ENCODE results near the gene HS6ST1. TPM values are rescaled to one million over a fixed set of nuclear protein-coding genes. Genes with fewer than 3 reads are reported as not detected.

Gene HS6ST1
- total and polyA plus RNA-seq, 2 donors (not counting 3 experiments of a cell fraction or from before 2014, with no cell fraction given): 12.8 to 19.4 TPM

DNA sequence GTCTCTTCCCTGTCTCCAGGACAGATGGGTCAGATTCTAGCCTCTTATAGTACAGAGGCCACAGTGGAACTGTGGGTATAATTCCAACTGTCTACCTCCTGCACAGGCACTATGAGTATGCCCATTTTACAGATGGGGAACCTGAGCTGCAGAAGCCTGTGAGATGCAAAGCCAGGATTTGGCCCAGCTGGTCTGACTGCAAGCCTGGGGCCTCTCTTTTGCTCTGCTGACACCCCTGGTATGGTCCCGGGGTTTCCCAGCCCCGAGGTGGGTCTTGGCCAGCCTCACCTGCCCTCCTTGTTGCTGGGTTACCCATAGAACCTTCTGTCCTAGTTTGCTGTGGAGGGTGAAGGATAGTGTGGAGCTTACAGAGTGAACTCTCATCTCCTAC, 9.8 kb downstream of the HS6ST1 start:
- intact Hi-C loops (cut with micrococcal nuclease) (no loop called here), dilution Hi-C loops (cut with MboI; ENCODE audit: extremely low pct_ligation_motif_present, low sequenced_read_pairs) (no loop called here)
- no peaks in the 10 kb centered on the region for H3K36me3 ChIP-seq (ENCODE audit: control insufficient read depth in 2 of 2, extremely low read depth in 1 of 2, insufficient read depth in 2 of 2, low read length in 2 of 2)
- no TSS peak for BruUV-seq (replicated peaks)
- TF ChIP-seq EZH2 (IDR thresholded peaks at IDR 0.05; ENCODE audit: borderline replicate concordance, low read depth, low read length, severe bottlenecking): no peak
- no peak for TF ChIP-seq FOS (IDR thresholded peaks at IDR 0.05; ENCODE audit: borderline replicate concordance, insufficient read depth, low read length)
- TF ChIP-seq JUN (IDR thresholded peaks at IDR 0.05; ENCODE audit: borderline replicate concordance, insufficient read depth, insufficient read length, low read depth): no peak
- TF ChIP-seq POLR2AphosphoS5 (IDR thresholded peaks at IDR 0.05; ENCODE audit: insufficient read depth, low read depth, low read length): no peak
- no peak for TF ChIP-seq MYC (IDR thresholded peaks at IDR 0.05; ENCODE audit: low read depth, low read length)
- TF ChIP-seq MAX (IDR thresholded peaks at IDR 0.05; ENCODE audit: insufficient read depth, insufficient read length): no peak
- TF ChIP-seq GATA2 (IDR thresholded peaks at IDR 0.05; ENCODE audit: insufficient read depth, insufficient read length, low read depth, low read length): no peak
- TF ChIP-seq, protein P1, sequence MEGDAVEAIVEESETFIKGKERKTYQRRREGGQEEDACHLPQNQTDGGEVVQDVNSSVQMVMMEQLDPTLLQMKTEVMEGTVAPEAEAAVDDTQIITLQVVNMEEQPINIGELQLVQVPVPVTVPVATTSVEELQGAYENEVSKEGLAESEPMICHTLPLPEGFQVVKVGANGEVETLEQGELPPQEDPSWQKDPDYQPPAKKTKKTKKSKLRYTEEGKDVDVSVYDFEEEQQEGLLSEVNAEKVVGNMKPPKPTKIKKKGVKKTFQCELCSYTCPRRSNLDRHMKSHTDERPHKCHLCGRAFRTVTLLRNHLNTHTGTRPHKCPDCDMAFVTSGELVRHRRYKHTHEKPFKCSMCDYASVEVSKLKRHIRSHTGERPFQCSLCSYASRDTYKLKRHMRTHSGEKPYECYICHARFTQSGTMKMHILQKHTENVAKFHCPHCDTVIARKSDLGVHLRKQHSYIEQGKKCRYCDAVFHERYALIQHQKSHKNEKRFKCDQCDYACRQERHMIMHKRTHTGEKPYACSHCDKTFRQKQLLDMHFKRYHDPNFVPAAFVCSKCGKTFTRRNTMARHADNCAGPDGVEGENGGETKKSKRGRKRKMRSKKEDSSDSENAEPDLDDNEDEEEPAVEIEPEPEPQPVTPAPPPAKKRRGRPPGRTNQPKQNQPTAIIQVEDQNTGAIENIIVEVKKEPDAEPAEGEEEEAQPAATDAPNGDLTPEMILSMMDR (IDR thresholded peaks at IDR 0.05; ENCODE audit: extremely low read depth in 1 of 2, insufficient read depth in 1 of 2, low read depth in 1 of 2, low read length in 2 of 2): no peak
- no peak for TF ChIP-seq POLR2A (IDR thresholded peaks at IDR 0.05; ENCODE audit: low read depth, low read length)
- peaks cover 4% of the 10 kb centered on the region for H3K4me1 ChIP-seq (ENCODE audit: control insufficient read depth, extremely low read depth, insufficient read depth, low read length)
- H3K27ac ChIP-seq (ENCODE audit: insufficient read depth, low read depth, low read length): no peak overlapping the region
- CTCF ChIA-PET: interaction anchor here (2.0 kb wide), 1 partner anchor 25 kb away, joined by 4 read pairs; no protein-coding TSS in a partner anchor
- no peaks in the 10 kb centered on the region for H3K27me3 ChIP-seq (ENCODE audit: control insufficient read depth in 2 of 2, insufficient read depth in 2 of 2, low read length in 2 of 2)
- no peaks in the 10 kb centered on the region for H3K79me2 ChIP-seq (ENCODE audit: control insufficient read depth, insufficient read depth, low read length)
- no peak overlapping the region for H2AFZ ChIP-seq (ENCODE audit: low read depth, low read length)
- no peaks in the 10 kb centered on the region for H3K9me3 ChIP-seq (replicated peaks; ENCODE audit: control insufficient read depth, insufficient read depth, low read length)
- FAIRE-seq: no peak
- POLR2A ChIA-PET: no interaction called here
- no peaks in the 10 kb centered on the region for H4K20me1 ChIP-seq (replicated peaks; ENCODE audit: control insufficient read depth, extremely low read depth, insufficient read depth, low read length)
- no peak overlapping the region for H3K4me2 ChIP-seq (ENCODE audit: insufficient read depth, low read length)
- H3K9me1 ChIP-seq (replicated peaks; ENCODE audit: control insufficient read depth, extremely low read depth, insufficient read depth, low read length): no peaks in the 10 kb centered on the region
- H3K9ac ChIP-seq (replicated peaks; ENCODE audit: extremely low read depth, insufficient read depth, low read length): no peak overlapping the region
- no peak for DNase-seq (ENCODE audit: low read depth, low spot score)
- H3K4me3 ChIP-seq (replicated peaks in 1 of 3; ENCODE audit: insufficient read depth in 1 of 3, low read depth in 1 of 3, low read length in 3 of 3): no peak overlapping the region
